SH-SY5Y (cell line): ENCODE measurements around the gene GPR15.

Experiments used
- GATA2 ChIP-seq: IDR thresholded peaks from 2 replicates; pipeline ENCODE4 v1.6.1; 2011; ENCODE audit warnings: mild to moderate bottlenecking, low read depth, low read length
- GATA3 ChIP-seq: IDR thresholded peaks from 2 replicates; pipeline ENCODE4 v1.6.1; 2011; ENCODE audit warnings: low read depth, mild to moderate bottlenecking, low read length, moderate library complexity

- TF ChIP-seq GATA3 (no peak), GATA2 (no peak)
Measured at GRCh38 chr3:98483626-98484025, 48.2 kb upstream of the GPR15 start.
